Endometrial microvascular endothelial cells (primary cell): ENCODE data around the gene TTC19. TPM values are rescaled to one million over a fixed set of nuclear protein-coding genes. Genes with fewer than 3 reads are reported as not detected.
"Not testable (repeated sequence)": the region's sequence is repeated elsewhere in the genome, so short reads cannot be mapped to it uniquely, and the experiment has no call there.

Source experiments
- in situ Hi-C: cut with HindIII; loops from 2 replicates; pipeline ENCODE4 v1.10.0; 2017; ENCODE audit warnings: low sequenced_read_pairs, low pct_unique_long_range_greater_than_20kb; ENCODE audit errors: inconsistent ontology term
- total RNA-seq: library from RNA; depleted of rRNA; stranded (reverse); fragments of >200 nt; gene quantifications from one replicate; pipeline ENCODE4 v1.2.3, GENCODE V29; 2015; ENCODE audit errors: inconsistent ontology term

Gene TTC19
- total RNA-seq, 1 donor from 2014 or later, result 30.6 TPM

GRCh38 chr17:16013943-16014407 is 14.4 kb downstream of the TTC19 start:
- in situ Hi-C loops, result no loop called here

- in situ Hi-C loops, result no loop called here
Observed at GRCh38 chr17:16019347-16019746, 19.7 kb downstream of the TTC19 start.

- in situ Hi-C loops, result no loop called here
Observed at GRCh38 chr17:16023881-16024280, 24.3 kb downstream of the TTC19 start.

GRCh38 chr17:16025202-16025601 is 25.6 kb downstream of the TTC19 start:
- in situ Hi-C loops, result no loop called here

GRCh38 chr17:16026895-16027294 is 27.3 kb downstream of the TTC19 start:
- in situ Hi-C loops, result no loop called here

GRCh38 chr17:16027708-16028584 is 28.3 kb downstream of the TTC19 start:
- in situ Hi-C loops, result no loop called here

- in situ Hi-C loops, result no loop called here
Observed at GRCh38 chr17:16033729-16034349, 34.2 kb downstream of the TTC19 start.

- in situ Hi-C loops, result no loop called here
Observed at GRCh38 chr17:16036261-16036660, 36.6 kb downstream of the TTC19 start.

GRCh38 chr17:16037636-16038035 is 38.0 kb downstream of the TTC19 start:
- in situ Hi-C loops, result no loop called here

- in situ Hi-C loops, result no loop called here
Observed at GRCh38 chr17:16040710-16041251, 41.2 kb downstream of the TTC19 start.

- in situ Hi-C loops, result no loop called here
Observed at GRCh38 chr17:16044487-16044886, 44.9 kb downstream of the TTC19 start.

GRCh38 chr17:16046966-16047365 is 47.3 kb downstream of the TTC19 start:
- in situ Hi-C loops, result no loop called here

- in situ Hi-C loops, result no loop called here
Observed at GRCh38 chr17:16048811-16049449, 49.3 kb downstream of the TTC19 start.

GRCh38 chr17:16050844-16051243 is 51.2 kb downstream of the TTC19 start:
- in situ Hi-C loops, result no loop called here

- in situ Hi-C loops, result no loop called here
Observed at GRCh38 chr17:16052486-16052885, 52.9 kb downstream of the TTC19 start.

- in situ Hi-C loops, result not testable (repeated sequence)
Observed at GRCh38 chr17:16055139-16055538, 55.5 kb downstream of the TTC19 start.

GRCh38 chr17:16061631-16062030 is 62.0 kb downstream of the TTC19 start:
- in situ Hi-C loops, result no loop called here

GRCh38 chr17:16066125-16066524 is 66.5 kb downstream of the TTC19 start:
- in situ Hi-C loops, result no loop called here

GRCh38 chr17:16068323-16068722 is 68.7 kb downstream of the TTC19 start:
- in situ Hi-C loops, result no loop called here
